Neutrophil (primary cell): ENCODE data around the gene CROCC2.

Experiments
- H3K27ac ChIP-seq: fragments of 200-600 bp; sonication (generic); 2 replicates; pipeline ENCODE4 v1.5.1; 2016; ENCODE audit warnings: mild to moderate bottlenecking, moderate library complexity
- H3K27me3 ChIP-seq: fragments of 200-600 bp; sonication (generic); 2 replicates; pipeline ENCODE4 v1.6.0; 2016; ENCODE audit warnings: mild to moderate bottlenecking
- H3K36me3 ChIP-seq: fragments of 200-600 bp; sonication (generic); 2 replicates; pipeline ENCODE4 v1.5.1; 2017
- H3K4me1 ChIP-seq, 2 experiments: fragments of 200-600 bp in 1 of 2; sonication (generic) in 1 of 2; 1 replicate in 1 of 2; 2 replicates in 1 of 2; pipeline versions ENCODE4 v1.5.1 to v1.6.1; 2013 to 2016; ENCODE audit warnings: low read depth in 1 of 2, low read length in 1 of 2, mild to moderate bottlenecking in 1 of 2, moderate library complexity in 1 of 2; ENCODE audit not compliant: control insufficient read depth in 1 of 2, insufficient read depth in 1 of 2
- H3K4me3 ChIP-seq, 2 experiments: fragments of 200-600 bp in 1 of 2; sonication (generic) in 1 of 2; 1 replicate in 1 of 2; 2 replicates in 1 of 2; pipeline ENCODE4 v1.5.1; 2013 to 2016; ENCODE audit warnings: low read depth in 1 of 2, low read length in 1 of 2, mild to moderate bottlenecking in 1 of 2, moderate library complexity in 1 of 2
- H3K9me3 ChIP-seq: fragments of 200-600 bp; sonication (generic); 2 replicates; pipeline ENCODE4 v1.5.1; 2016
- CTCF ChIP-seq: fragments of 200-600 bp; sonication (generic); IDR thresholded peaks from 2 replicates; pipeline ENCODE4 v1.5.1; 2016; ENCODE audit warnings: antibody characterized with exemption

CROCC2 gene

DNA sequence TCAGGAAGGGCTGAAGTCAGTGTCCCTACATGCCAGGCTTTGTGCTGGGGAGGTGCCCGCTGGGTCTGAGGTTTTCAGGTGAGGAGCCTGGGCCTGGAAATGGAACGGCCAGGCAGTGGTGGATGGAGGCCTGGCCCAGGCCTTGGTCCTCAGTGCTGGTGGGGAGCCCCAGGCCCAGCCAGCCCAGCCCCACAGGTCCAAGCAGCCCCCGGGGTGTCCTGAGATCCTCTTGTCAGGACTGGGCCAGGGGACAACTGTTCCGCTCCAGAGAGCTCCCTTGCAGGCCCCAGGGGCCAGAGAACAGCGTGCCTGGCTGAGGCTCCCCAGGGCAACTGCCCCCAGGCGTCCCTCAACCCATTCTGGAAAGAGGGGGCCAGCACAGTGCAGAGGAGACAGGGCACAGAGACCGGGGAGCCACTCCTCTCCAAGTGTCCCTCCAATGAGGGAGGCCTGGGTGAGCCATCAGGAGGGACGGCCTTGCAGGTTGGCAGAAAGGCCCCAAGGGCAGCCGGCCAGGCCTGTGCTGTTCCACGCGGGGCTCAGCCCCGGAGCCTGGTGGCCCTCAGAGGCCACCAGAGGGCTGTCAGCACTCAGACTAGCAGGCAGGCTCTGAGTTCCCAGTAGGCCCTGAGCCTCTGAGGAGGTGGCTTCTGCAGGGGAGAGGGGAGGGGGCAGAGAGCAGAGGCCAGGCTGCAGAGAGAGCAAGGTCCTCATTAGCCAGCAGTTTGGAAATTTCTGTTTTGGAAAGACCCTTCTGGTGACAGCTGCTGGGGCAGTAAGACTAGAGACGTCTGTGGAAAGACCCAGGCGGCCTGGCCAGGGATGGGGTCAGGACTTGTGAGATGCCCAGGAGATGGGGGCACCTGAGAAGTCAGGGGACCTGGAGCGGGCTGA, 62.8 kb downstream of the CROCC2 start:
- Histone ChIP-seq H3K27ac (no peak overlapping the region), H3K9me3 (no peaks in the 10 kb centered on the region), H3K36me3 (no peaks in the 10 kb centered on the region), H3K27me3 (peaks cover 13% of the 10 kb centered on the region), H3K4me1 (peaks cover 0 to 4% of the 10 kb centered on the region in 2 experiments), H3K4me3 (no peak overlapping the region)
- TF ChIP-seq CTCF: no peak

GRCh38 chr2:240970104-240970503, 64.0 kb downstream of the CROCC2 start:
- no peak overlapping the region for H3K27ac ChIP-seq
- peaks cover 11% of the 10 kb centered on the region for H3K27me3 ChIP-seq
- TF ChIP-seq CTCF: no peak
- H3K4me1 ChIP-seq: peaks cover 0 to 4% of the 10 kb centered on the region in 2 experiments
- H3K4me3 ChIP-seq: no peak overlapping the region
- no peaks in the 10 kb centered on the region for H3K9me3 ChIP-seq
- H3K36me3 ChIP-seq: no peaks in the 10 kb centered on the region

DNA sequence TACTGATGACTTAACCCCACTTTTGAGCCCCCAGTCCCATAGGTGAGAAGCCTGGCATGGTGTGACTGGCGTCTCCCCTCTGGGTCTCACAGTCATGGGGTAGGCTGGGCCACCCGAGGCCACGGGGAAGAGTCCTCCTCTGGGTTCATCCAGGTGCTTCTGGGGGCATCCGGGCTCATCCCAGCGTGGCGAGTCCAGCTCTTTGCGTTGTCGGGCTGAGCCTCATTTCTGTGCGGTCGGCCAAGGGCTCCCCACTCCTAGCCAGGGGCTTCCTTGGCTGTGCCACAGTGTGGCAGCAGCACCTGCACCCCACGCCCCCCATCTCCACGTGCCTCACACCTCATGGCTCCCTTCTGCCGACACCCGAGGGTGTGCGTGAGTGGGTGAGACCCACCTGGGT, 64.7 kb downstream of the CROCC2 start:
- Histone ChIP-seq H3K9me3 (no peaks in the 10 kb centered on the region), H3K27ac (no peak overlapping the region), H3K4me3 (no peak overlapping the region), H3K27me3 (peaks cover 9% of the 10 kb centered on the region), H3K4me1 (no peaks in the 10 kb centered on the region), H3K36me3 (no peaks in the 10 kb centered on the region)
- TF ChIP-seq CTCF: no peak

- peaks cover 9% of the 10 kb centered on the region for H3K27me3 ChIP-seq
- no peak overlapping the region for H3K4me3 ChIP-seq
- H3K4me1 ChIP-seq: no peaks in the 10 kb centered on the region
- no peak overlapping the region for H3K27ac ChIP-seq
- TF ChIP-seq CTCF: no peak
- no peaks in the 10 kb centered on the region for H3K9me3 ChIP-seq
- no peaks in the 10 kb centered on the region for H3K36me3 ChIP-seq
Observed at GRCh38 chr2:240972201-240972600, 66.1 kb downstream of the CROCC2 start.

GRCh38 chr2:240972636-240973521, 66.7 kb downstream of the CROCC2 start:
- Histone ChIP-seq H3K27ac (no peak overlapping the region), H3K4me1 (no peaks in the 10 kb centered on the region), H3K27me3 (peaks cover 9% of the 10 kb centered on the region), H3K9me3 (no peaks in the 10 kb centered on the region), H3K36me3 (no peaks in the 10 kb centered on the region), H3K4me3 (no peak overlapping the region)
- no peak for TF ChIP-seq CTCF
